ENCODE results near the gene LEAP2.

LEAP2 gene

GRCh38 chr5:132859889-132860437 lies 13.5 kb upstream of the LEAP2 start:
- TF ChIP-seq CREB1 (IDR thresholded peaks at IDR 0.05; ENCODE audit: low read depth) (no peak), RAD21 (IDR thresholded peaks at IDR 0.05; ENCODE audit: low read depth) (no peak), NFIC (IDR thresholded peaks at IDR 0.05) (no peak), TCF12 (IDR thresholded peaks at IDR 0.05; ENCODE audit: low read depth) (no peak), FOXM1 (IDR thresholded peaks at IDR 0.05; ENCODE audit: borderline replicate concordance, low read depth) (no peak)

GRCh38 chr5:132860742-132861141 lies 12.7 kb upstream of the LEAP2 start:
- TF ChIP-seq, protein P1, sequence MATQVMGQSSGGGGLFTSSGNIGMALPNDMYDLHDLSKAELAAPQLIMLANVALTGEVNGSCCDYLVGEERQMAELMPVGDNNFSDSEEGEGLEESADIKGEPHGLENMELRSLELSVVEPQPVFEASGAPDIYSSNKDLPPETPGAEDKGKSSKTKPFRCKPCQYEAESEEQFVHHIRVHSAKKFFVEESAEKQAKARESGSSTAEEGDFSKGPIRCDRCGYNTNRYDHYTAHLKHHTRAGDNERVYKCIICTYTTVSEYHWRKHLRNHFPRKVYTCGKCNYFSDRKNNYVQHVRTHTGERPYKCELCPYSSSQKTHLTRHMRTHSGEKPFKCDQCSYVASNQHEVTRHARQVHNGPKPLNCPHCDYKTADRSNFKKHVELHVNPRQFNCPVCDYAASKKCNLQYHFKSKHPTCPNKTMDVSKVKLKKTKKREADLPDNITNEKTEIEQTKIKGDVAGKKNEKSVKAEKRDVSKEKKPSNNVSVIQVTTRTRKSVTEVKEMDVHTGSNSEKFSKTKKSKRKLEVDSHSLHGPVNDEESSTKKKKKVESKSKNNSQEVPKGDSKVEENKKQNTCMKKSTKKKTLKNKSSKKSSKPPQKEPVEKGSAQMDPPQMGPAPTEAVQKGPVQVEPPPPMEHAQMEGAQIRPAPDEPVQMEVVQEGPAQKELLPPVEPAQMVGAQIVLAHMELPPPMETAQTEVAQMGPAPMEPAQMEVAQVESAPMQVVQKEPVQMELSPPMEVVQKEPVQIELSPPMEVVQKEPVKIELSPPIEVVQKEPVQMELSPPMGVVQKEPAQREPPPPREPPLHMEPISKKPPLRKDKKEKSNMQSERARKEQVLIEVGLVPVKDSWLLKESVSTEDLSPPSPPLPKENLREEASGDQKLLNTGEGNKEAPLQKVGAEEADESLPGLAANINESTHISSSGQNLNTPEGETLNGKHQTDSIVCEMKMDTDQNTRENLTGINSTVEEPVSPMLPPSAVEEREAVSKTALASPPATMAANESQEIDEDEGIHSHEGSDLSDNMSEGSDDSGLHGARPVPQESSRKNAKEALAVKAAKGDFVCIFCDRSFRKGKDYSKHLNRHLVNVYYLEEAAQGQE (IDR thresholded peaks at IDR 0.05; ENCODE audit: low read depth): no peak
- TF ChIP-seq TEAD4 (IDR thresholded peaks at IDR 0.05) (no peak), EGR1 (IDR thresholded peaks at IDR 0.05) (no peak), CREB1 (IDR thresholded peaks at IDR 0.05; ENCODE audit: low read depth) (no peak), YY1 (IDR thresholded peaks at IDR 0.05; ENCODE audit: low read depth) (no peak), TAF1 (IDR thresholded peaks at IDR 0.05; ENCODE audit: low read depth) (no peak), ZBTB7A (IDR thresholded peaks at IDR 0.05; ENCODE audit: low read depth) (no peak)
- TF ChIP-seq, protein P2, sequence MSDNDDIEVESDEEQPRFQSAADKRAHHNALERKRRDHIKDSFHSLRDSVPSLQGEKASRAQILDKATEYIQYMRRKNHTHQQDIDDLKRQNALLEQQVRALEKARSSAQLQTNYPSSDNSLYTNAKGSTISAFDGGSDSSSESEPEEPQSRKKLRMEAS (IDR thresholded peaks at IDR 0.05): no peak

GRCh38 chr5:132865668-132866341 lies 7.7 kb upstream of the LEAP2 start:
- TF ChIP-seq, protein P1 (IDR thresholded peaks at IDR 0.05; ENCODE audit: low read depth): no peak
- no peak for TF ChIP-seq EP300 (IDR thresholded peaks at IDR 0.05; ENCODE audit: borderline replicate concordance)
- no peak for TF ChIP-seq YY1 (IDR thresholded peaks at IDR 0.05; ENCODE audit: low read depth)
- TF ChIP-seq TAF1 (IDR thresholded peaks at IDR 0.05; ENCODE audit: low read depth): no peak
- TF ChIP-seq CREB1 (IDR thresholded peaks at IDR 0.05; ENCODE audit: low read depth): no peak
- TF ChIP-seq CEBPB (IDR thresholded peaks at IDR 0.05): no peak
- no peak for TF ChIP-seq TCF12 (IDR thresholded peaks at IDR 0.05; ENCODE audit: low read depth)
- no peak for TF ChIP-seq NFIC (IDR thresholded peaks at IDR 0.05)
- TF ChIP-seq FOXM1 (IDR thresholded peaks at IDR 0.05; ENCODE audit: borderline replicate concordance, low read depth): no peak
- TF ChIP-seq, protein P3, sequence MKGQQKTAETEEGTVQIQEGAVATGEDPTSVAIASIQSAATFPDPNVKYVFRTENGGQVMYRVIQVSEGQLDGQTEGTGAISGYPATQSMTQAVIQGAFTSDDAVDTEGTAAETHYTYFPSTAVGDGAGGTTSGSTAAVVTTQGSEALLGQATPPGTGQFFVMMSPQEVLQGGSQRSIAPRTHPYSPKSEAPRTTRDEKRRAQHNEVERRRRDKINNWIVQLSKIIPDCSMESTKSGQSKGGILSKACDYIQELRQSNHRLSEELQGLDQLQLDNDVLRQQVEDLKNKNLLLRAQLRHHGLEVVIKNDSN (IDR thresholded peaks at IDR 0.05): no peak
- TF ChIP-seq, protein P2 (IDR thresholded peaks at IDR 0.05): no peak
- TF ChIP-seq EGR1 (IDR thresholded peaks at IDR 0.05): no peak; the same call in 1 of the 2 replicates
- no peak for TF ChIP-seq ZBTB7A (IDR thresholded peaks at IDR 0.05; ENCODE audit: low read depth)
- no peak for TF ChIP-seq RAD21 (IDR thresholded peaks at IDR 0.05; ENCODE audit: low read depth)
- no peak for TF ChIP-seq TEAD4 (IDR thresholded peaks at IDR 0.05)

DNA sequence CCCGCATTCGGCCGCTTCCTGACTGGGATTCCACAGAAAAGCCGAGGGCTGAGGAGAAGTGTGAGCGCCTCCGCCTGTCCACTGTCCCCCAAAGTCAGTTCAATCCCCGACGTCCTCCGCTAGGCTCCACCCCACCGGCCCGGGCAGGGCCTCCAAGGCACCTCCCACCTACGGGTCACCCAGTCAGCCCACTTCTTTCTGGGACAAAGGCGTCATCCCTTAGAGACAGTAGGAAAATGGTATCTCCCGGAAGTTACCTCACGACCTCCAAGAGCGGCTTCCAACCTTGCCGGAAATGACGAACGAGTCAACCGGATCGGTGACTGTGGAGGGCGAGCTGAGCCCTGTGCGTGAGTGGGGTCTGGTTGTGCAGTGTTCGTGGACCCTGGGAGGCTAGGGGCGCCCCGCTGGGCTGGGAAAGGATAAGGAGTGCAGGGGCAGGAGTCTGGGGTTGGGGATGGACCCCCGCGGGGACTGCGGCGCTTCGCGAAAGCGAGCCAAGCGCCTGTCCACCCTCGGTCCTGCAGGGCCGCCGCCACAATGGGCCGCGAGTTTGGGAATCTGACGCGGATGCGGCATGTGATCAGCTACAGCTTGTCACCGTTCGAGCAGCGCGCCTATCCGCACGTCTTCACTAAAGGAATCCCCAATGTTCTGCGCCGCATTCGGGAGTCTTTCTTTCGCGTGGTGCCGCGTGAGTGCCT lies 7.0 kb upstream of the LEAP2 start, which contains the start of the genes GDF9 and UQCRQ:
Gene GDF9, minus strand, starts transcription at position 128 of the 704 bp plus-strand sequence. CDS start 1,936 bp downstream, outside the sequence.
Gene UQCRQ, plus strand, starts transcription at position 301 of the 704 bp plus-strand sequence. Its CDS starts 240 bp downstream, at position 541.
- peak; percentile 15; the same call in 1 of the 2 replicates for TF ChIP-seq EGR1 (IDR thresholded peaks at IDR 0.05)
- TF ChIP-seq FOXM1 (IDR thresholded peaks at IDR 0.05; ENCODE audit: borderline replicate concordance, low read depth): no peak; the same call in 1 of the 2 replicates
- peak; percentile 49 for TF ChIP-seq RAD21 (IDR thresholded peaks at IDR 0.05; ENCODE audit: low read depth)
- peak; percentile 92 for TF ChIP-seq CREB1 (IDR thresholded peaks at IDR 0.05; ENCODE audit: low read depth)
- TF ChIP-seq TCF12 (IDR thresholded peaks at IDR 0.05; ENCODE audit: low read depth): no peak; the same call in 1 of the 2 replicates
- TF ChIP-seq TEAD4 (IDR thresholded peaks at IDR 0.05): 0 out of 2 replicates have a peak, but pooled peaks have one; percentile 16
- TF ChIP-seq CEBPB (IDR thresholded peaks at IDR 0.05): no peak; the same call in 1 of the 2 replicates
- peak; percentile 88 for TF ChIP-seq TAF1 (IDR thresholded peaks at IDR 0.05; ENCODE audit: low read depth)
- TF ChIP-seq, protein P2 (IDR thresholded peaks at IDR 0.05): peak; percentile 79
- TF ChIP-seq, protein P1 (IDR thresholded peaks at IDR 0.05; ENCODE audit: low read depth): no peak
- no peak for TF ChIP-seq ZBTB7A (IDR thresholded peaks at IDR 0.05; ENCODE audit: low read depth)
- TF ChIP-seq, protein P3 (IDR thresholded peaks at IDR 0.05): peak; percentile 63
- TF ChIP-seq EP300 (IDR thresholded peaks at IDR 0.05; ENCODE audit: borderline replicate concordance): no peak; the same call in 1 of the 2 replicates
- no peak for TF ChIP-seq NFIC (IDR thresholded peaks at IDR 0.05)
- TF ChIP-seq YY1 (IDR thresholded peaks at IDR 0.05; ENCODE audit: low read depth): peak; percentile 55
